OCI-LY7 (cell line): ENCODE results near the gene PXDC1.

Experiments used
- EZH2phosphoT487 ChIP-seq: fragments of 200-600 bp; sonication (generic); IDR thresholded peaks from 2 replicates; pipeline ENCODE4 v1.6.1; 2018; ENCODE audit warnings: low read depth, borderline replicate concordance, mild to moderate bottlenecking, mixed run types, antibody characterized with exemption, low read length, moderate library complexity, mixed read lengths
- TF ChIP-seq, protein P1 (sequence below): fragments of 200-600 bp; sonication (generic); conservative IDR thresholded peaks from 2 replicates; pipeline ENCODE4 v1.5.1; 2014; ENCODE audit warnings: mild to moderate bottlenecking, antibody characterized with exemption, low read length, moderate library complexity, mixed read lengths

DNA sequence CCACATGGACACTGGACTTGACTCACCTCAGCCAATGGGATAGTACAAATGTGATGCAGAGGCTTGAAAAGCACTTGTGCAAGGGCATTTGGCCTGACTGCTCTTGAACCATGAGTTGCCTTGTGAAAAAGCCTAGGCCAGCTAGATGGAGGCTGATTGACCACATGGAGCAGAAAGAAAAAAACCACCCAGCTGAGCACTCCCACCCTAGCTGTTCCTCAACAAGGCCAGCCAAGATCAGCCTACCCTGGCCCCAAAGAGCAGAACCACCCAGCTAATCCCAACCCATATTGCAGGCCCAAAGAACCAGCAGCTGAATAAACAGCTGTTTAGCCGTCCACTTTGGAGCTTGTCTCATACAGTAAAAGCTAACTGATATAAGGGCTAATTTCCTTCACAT lies 36.7 kb downstream of the PXDC1 start:
- TF ChIP-seq, protein P1, sequence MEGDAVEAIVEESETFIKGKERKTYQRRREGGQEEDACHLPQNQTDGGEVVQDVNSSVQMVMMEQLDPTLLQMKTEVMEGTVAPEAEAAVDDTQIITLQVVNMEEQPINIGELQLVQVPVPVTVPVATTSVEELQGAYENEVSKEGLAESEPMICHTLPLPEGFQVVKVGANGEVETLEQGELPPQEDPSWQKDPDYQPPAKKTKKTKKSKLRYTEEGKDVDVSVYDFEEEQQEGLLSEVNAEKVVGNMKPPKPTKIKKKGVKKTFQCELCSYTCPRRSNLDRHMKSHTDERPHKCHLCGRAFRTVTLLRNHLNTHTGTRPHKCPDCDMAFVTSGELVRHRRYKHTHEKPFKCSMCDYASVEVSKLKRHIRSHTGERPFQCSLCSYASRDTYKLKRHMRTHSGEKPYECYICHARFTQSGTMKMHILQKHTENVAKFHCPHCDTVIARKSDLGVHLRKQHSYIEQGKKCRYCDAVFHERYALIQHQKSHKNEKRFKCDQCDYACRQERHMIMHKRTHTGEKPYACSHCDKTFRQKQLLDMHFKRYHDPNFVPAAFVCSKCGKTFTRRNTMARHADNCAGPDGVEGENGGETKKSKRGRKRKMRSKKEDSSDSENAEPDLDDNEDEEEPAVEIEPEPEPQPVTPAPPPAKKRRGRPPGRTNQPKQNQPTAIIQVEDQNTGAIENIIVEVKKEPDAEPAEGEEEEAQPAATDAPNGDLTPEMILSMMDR = no peak
- no peak for TF ChIP-seq EZH2phosphoT487
